SKM-1 (cell line): Measurements from ENCODE around the gene RCOR3.

Experiments used
- DNase-seq: peaks from one replicate; lab custom pipeline; 2025; ENCODE audit not compliant: unreplicated experiment; lab: John Stamatoyannopoulos, UW

Gene RCOR3

GRCh38 chr1:211323156-211324063 lies 64.2 kb downstream of the RCOR3 start:
- DNase-seq = peak; percentile 77

- DNase-seq = no peak
Measured at GRCh38 chr1:211324992-211325775, 66.0 kb downstream of the RCOR3 start.

GRCh38 chr1:211326140-211326527 lies 67.0 kb downstream of the RCOR3 start:
- DNase-seq = no peak

DNA sequence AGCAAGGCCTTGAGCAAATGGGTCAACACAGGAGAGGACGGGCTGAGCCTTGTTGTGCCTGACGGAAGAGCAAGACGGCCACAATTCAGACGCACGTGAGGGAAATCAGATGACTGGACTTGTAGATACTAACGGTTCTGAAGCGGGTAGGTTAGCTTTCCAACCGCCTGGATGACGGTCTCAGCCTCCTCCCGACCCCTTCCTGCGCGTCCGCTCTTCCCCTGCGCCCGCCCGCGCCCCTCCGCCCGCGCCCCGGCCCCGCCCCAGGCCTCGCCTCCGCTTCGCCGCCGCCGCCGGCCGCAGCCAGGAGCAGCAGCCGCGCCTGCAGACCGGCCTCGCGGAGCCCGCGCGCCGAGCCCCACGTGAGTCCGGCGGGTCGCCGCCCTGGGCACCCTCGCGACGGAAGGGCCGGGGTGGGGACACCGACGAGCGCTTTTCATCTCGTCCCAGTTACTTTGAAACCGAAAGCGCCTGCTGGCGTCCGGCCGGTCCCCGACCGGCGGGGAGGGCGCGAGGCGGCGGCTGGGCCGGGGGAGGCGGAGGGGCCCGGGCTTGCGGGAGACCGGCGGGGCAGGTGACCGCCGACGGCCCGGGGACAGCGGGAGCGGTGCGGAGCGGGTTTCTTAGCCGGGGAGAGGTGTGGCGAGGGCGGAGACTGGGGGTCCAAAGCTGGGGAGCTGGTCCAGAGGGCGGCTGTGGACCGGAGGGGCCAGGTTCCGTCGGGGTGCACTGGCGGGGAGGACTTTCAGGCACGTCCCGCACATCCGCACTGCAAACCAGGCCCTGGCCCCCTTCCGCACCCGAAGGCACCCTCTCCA lies 67.6 kb downstream of the RCOR3 start, which contains the start of gene TRAF5:
TRAF5 (plus strand) TSS at position 306 of the 818 bp plus-strand sequence. CDS start 26,407 bp downstream, outside the sequence.
- peak; percentile 55 for DNase-seq

DNA sequence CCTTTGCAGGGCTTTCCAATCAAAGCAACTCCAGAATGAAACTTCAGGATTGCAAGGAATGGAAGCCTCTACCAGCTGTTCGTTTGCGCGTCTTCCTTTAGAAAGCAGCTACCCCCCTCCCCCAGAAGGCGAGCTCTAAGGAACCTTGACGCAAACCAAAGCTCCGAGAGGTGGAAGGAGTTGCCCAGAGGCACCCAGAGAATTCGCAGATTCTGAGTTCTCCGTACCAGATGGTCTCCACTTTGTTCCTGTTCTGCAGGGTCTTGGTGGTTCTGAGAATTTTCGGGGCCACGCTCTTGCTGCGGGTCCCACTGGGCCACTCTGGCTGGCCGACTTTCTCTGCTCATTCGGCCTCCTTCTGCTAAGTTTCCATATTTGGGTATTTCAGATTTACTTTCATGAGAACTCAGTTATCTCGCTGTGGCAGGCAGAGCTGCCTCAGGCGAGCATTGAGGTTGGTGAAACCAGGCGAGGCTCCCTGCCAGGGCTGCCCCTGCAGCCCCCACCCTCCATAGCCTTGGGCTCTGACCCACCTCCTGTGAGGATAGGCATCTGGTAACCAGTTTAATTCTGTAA lies 68.3 kb downstream of the RCOR3 start:
- DNase-seq = no peak

DNA sequence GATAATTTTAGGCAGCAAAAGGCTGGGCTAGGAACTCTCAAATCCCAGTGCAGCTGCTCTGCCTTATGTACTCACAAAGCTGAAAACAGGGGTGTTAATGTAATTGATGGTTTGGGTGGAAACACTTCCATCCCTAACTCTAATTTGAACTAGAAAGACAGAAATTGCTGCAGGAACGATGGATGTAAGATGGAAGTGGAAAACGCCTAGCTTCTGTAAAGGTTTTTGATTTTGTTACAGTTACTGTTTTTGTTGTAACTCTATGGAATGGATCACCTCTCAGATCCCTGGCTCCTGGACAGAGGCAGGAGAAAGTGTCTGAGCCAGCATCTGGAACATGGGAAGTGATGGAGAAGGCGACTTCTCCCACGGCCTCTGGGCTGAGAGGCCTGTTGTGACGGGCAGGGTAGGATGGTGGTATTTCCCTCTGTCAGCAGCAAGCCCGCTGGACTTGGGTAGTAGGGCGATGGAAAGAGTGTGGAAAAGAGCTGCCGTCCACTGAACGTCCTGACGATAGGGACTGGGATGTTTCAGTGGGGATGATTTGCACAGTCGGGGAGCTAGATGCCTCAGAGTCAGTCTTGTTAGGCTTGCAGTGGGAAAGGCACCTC lies 69.0 kb downstream of the RCOR3 start:
- no peak for DNase-seq

DNA sequence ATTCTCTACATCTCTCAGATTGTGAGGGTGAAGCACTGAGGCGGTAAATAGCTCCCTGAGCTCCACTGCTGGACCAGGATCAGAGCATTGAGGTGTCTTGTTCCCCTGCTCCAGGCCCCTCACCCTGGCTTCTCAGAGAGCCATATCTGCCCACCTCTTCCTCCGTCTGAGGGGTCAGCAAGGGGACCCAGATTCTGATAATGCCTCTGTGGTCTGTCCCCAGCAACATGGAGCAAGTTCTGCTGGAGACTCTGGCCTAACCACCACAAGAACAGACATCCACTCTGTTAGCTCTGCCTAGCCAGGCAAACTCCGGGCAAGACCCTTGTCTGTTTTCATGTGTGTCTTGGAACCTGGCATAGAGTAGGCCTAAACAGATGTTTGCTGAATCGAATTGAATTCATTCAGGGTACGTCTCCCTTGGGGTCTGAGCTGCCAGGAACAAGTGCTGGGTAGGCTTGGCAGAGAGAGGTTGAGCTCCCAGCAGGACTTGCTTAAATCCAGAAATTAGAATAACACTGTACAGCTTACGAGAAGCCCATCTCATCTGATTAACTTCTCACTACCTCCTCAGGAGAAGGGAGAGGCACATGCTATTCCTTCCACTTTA lies 69.8 kb downstream of the RCOR3 start:
- no peak for DNase-seq

DNA sequence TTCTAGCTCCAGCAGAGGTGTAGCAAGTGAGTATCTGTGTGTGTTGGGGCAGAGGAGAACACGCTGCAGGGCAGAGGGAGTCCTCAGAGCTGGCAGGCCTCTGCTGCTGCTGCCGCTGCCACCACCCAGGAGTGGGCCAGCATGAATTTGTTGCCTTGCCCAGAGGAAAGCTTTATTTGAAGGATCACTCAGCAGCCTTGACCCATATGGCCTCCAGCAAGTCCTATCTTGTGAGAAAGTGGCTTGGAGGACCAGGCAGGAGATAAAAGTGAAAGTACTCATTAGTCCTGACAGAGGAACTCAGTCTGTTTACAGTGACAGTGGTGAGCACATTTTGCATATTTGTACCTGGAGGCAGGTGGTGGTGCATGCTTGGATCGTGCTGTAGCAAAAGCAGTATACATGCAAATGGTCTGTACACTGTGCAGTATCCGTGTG lies 70.6 kb downstream of the RCOR3 start:
- DNase-seq = no peak

DNA sequence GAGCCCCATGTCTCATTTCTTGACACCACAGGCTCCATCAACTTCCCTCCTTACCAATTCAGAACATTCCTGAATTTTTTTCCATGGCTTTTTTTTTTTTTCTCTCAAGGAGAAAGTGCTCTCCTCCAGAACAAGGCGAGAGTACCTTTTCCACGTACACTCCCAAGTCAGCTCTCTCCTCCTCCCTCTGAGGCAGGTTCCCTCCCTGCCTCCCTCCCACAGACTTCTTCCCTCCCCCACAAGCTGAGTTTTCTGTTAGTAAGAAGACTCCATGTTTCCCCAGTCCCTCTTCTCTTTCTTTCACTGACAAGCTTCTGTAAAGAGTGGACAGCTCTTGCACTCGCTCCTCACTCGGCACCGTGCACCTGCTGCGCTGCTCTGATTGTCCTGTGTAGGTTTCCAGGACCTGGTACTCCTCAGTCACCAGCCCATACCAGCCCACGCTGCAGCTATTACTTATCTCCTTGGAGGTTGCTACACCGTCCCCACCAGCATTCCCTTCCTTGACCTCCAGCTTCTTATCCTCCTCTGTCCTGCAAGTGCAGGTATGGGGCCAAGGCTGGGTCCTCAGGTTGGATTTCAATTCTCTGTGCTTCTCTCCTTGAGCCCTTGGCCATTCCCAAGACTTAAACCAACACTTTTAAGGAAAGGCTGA lies 71.2 kb downstream of the RCOR3 start:
- DNase-seq = no peak

GRCh38 chr1:211331011-211331709 lies 72.0 kb downstream of the RCOR3 start:
- no peak for DNase-seq

DNA sequence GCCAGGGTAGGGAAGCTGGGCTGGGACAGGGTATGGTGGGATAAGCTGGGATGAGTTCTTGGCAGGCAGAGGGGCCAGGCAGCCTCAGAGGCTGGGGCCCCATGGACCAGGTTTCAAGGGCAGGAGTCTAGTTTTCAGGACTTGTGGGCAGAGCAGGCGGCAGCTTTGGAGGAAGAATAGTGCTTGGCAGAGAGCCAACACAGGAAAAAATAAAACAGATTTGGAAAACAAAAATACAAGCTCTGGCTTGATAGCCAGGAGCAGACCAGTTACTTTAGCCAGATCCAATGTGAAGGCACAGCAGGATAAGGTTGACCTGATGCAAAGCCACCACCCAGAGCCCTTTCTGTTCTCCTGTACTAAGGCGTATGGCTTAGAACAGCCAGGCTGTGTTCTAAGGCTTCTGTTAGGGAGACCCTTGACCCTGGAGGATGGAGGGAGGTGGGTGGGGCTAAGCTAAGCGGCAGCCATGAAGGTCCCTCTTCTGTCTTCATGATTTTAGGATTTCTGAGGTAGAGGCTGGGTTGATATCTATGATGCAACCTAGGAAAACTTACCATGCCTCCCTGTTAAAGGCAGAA lies 73.0 kb downstream of the RCOR3 start:
- no peak for DNase-seq

GRCh38 chr1:211332830-211333229 lies 73.7 kb downstream of the RCOR3 start:
- no peak for DNase-seq

- DNase-seq = no peak
Measured at GRCh38 chr1:211333906-211334305, 74.7 kb downstream of the RCOR3 start.

DNA sequence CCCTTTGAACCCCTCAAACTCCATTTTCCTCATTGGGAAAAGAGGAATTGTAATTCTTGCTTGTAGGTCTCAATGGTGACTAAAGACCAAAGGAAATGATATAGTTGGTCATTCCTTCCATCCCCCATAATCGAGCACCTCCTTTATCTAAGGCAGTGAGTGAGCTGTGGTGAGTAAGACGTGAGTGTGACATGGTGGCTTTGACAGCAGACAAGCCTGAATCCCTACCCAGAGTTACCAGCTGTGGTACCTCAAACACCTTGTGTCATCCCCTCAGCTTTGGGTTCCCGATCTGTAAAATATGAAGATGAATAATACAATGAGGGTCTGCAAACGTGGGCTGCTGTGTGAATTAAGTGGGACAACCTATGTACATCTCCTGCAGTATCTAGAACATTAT lies 75.8 kb downstream of the RCOR3 start:
- DNase-seq = no peak

DNA sequence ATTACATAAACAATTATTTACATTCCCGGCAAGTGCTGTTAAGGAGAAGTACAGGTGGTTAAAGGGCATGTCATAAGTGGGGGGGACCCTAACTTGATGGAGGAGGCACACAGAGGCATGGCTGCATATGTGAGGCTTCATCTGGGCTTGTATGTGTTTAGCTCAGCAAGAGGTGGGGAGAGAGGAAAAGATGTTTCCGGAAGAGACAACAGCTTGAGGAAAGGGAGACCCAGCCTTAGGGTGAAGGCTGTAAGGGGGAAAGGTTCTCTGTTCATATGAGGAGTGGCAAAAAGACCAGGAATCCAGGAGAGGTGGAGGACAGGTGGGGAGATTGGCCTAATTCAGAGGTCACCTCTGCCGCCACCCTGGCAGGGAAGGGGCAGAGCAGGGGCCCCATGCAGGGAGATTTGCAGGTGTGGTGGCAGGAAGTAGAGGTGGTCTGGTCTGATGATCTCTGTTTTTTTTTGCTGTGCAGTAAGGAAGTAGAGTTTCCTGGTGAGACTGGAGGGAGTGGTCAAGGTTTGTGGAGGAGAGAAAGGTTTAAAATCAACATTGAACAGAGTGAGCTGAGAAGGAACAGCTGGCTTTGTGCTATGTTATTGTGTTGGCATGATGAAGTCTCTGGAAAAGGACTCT lies 76.5 kb downstream of the RCOR3 start:
- DNase-seq = no peak

DNA sequence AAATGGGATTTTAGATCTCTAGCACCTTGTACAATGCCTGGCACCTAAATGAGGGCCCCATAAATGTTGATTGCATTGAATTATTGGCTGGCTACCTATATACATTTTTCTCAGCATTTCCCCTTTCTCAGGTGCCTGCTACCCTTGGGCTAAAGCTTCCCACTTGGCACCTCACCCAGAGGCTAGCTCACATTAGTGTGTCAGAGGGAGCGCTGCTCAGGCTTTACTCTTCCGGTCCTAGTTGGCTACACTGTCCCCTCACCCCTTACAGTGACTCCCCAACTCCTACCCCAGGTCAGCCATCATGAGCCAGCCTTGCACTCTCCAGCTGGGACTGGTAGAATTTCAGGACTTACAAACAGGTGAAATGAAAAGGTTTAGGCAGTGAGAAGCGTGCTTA lies 77.0 kb downstream of the RCOR3 start:
- DNase-seq = no peak

GRCh38 chr1:211336775-211337174 lies 77.6 kb downstream of the RCOR3 start:
- DNase-seq = no peak
